ENCODE measurements around the gene CLEC9A. TPM values are rescaled to one million over a fixed set of nuclear protein-coding genes. Genes with fewer than 3 reads are reported as not detected.

Gene CLEC9A
- total and polyA plus RNA-seq, 2 donors = 12.6 to 16.2 TPM

DNA sequence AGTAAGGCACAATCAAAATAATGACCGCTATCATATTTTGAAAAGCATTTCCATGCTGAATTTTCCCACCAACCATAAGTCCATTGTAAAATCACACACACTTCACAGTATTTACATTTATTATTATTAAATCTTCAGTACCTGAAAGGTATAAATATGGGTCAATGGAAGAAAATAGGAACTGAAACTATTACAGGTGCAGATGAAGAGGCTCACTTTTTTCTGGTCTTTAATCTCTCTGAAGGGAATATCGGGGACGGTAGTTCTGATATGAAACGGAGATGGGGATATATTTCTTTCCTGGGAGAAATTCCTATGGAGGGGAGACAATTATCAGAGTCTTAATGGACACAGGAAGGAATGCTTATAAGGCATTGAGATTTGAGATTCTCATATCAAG, 39.9 kb downstream of the CLEC9A start:
- no peaks in the 10 kb centered on the region for H3K36me3 ChIP-seq (ENCODE audit: control insufficient read depth in 2 of 2, insufficient read depth in 2 of 2, low read length in 1 of 2)
- H3K9me3 ChIP-seq (ENCODE audit: control insufficient read depth in 2 of 2, insufficient read depth in 1 of 2, low read length in 1 of 2) = no peaks in the 10 kb centered on the region
- no peak overlapping the region for H3K27ac ChIP-seq (ENCODE audit: low read depth in 1 of 2, low read length in 1 of 2)
- no peaks in the 10 kb centered on the region for H3K27me3 ChIP-seq (ENCODE audit: control insufficient read depth in 2 of 2, insufficient read depth in 1 of 2, low read length in 1 of 2)
- WGBS = over 99% methylated on average over 4 of the region's 4 CpGs
- H3K4me3 ChIP-seq (ENCODE audit: low read length in 2 of 2) = no peak overlapping the region
- no peak for DNase-seq (ENCODE audit: low read depth in 6 of 9, low spot score in 9 of 9)
- H3K4me1 ChIP-seq (ENCODE audit: control insufficient read depth in 2 of 2, insufficient read depth in 2 of 2, low read length in 2 of 2) = peaks cover 0 to 2% of the 10 kb centered on the region in 2 donors

- Histone ChIP-seq H3K27ac (ENCODE audit: low read depth in 1 of 2, low read length in 1 of 2) (no peak overlapping the region), H3K9me3 (ENCODE audit: control insufficient read depth in 2 of 2, insufficient read depth in 1 of 2, low read length in 1 of 2) (no peaks in the 10 kb centered on the region), H3K4me1 (ENCODE audit: control insufficient read depth in 2 of 2, insufficient read depth in 2 of 2, low read length in 2 of 2) (no peaks in the 10 kb centered on the region), H3K36me3 (ENCODE audit: control insufficient read depth in 2 of 2, insufficient read depth in 2 of 2, low read length in 1 of 2) (no peaks in the 10 kb centered on the region), H3K4me3 (ENCODE audit: low read length in 2 of 2) (no peak overlapping the region), H3K27me3 (ENCODE audit: control insufficient read depth in 2 of 2, insufficient read depth in 1 of 2, low read length in 1 of 2) (no peaks in the 10 kb centered on the region)
- no peak for DNase-seq (ENCODE audit: low read depth in 6 of 9, low spot score in 9 of 9)
- WGBS = over 99% methylated on average over 2 of the region's 2 CpGs
Observed at GRCh38 chr12:10072131-10072530, 41.6 kb downstream of the CLEC9A start.

- DNase-seq (ENCODE audit: low read depth in 6 of 9, low spot score in 9 of 9) = no peak
- Histone ChIP-seq H3K27ac (ENCODE audit: low read depth in 1 of 2, low read length in 1 of 2) (no peak overlapping the region), H3K4me3 (ENCODE audit: low read length in 2 of 2) (no peak overlapping the region), H3K4me1 (ENCODE audit: control insufficient read depth in 2 of 2, insufficient read depth in 2 of 2, low read length in 2 of 2) (no peaks in the 10 kb centered on the region), H3K27me3 (ENCODE audit: control insufficient read depth in 2 of 2, insufficient read depth in 1 of 2, low read length in 1 of 2) (no peaks in the 10 kb centered on the region), H3K9me3 (ENCODE audit: control insufficient read depth in 2 of 2, insufficient read depth in 1 of 2, low read length in 1 of 2) (no peaks in the 10 kb centered on the region), H3K36me3 (ENCODE audit: control insufficient read depth in 2 of 2, insufficient read depth in 2 of 2, low read length in 1 of 2) (no peaks in the 10 kb centered on the region)
- 94% methylated on average over 5 of the region's 5 CpGs for WGBS
Observed at GRCh38 chr12:10073261-10073660, 42.8 kb downstream of the CLEC9A start.

DNA sequence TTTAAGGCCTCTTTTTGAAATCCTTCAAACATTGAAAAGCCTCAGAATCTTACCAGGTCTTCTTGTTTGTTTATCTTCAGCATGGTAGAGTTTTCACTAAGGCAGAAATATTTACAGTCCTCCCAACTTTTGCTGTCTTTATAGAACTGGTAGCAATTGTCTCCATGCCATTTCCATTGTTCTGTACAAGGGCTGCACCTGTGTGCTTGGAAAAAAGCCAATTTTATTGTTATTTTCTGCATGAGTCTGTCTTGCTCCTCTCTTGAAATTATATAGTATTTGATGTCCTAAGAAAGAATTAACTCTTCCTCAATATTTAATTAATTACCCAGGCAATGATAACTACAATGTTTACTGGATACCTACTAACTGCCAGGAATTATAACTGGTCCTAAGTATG, 45.0 kb downstream of the CLEC9A start:
- Histone ChIP-seq H3K27ac (ENCODE audit: low read depth in 1 of 2, low read length in 1 of 2) (no peak overlapping the region), H3K4me1 (ENCODE audit: control insufficient read depth in 2 of 2, insufficient read depth in 2 of 2, low read length in 2 of 2) (no peaks in the 10 kb centered on the region), H3K4me3 (ENCODE audit: low read length in 2 of 2) (no peak overlapping the region), H3K27me3 (ENCODE audit: control insufficient read depth in 2 of 2, insufficient read depth in 1 of 2, low read length in 1 of 2) (no peaks in the 10 kb centered on the region), H3K9me3 (ENCODE audit: control insufficient read depth in 2 of 2, insufficient read depth in 1 of 2, low read length in 1 of 2) (no peaks in the 10 kb centered on the region), H3K36me3 (ENCODE audit: control insufficient read depth in 2 of 2, insufficient read depth in 2 of 2, low read length in 1 of 2) (no peaks in the 10 kb centered on the region)
- DNase-seq (ENCODE audit: low read depth in 6 of 9, low spot score in 9 of 9) = no peak

GRCh38 chr12:10082117-10082874, 51.8 kb downstream of the CLEC9A start:
- WGBS = 59% methylated on average over 5 of the region's 5 CpGs
- H3K27me3 ChIP-seq (ENCODE audit: control insufficient read depth in 2 of 2, insufficient read depth in 1 of 2, low read length in 1 of 2) = no peaks in the 10 kb centered on the region
- peaks cover 0 to 5% of the 10 kb centered on the region in 2 donors for H3K9me3 ChIP-seq (ENCODE audit: control insufficient read depth in 2 of 2, insufficient read depth in 1 of 2, low read length in 1 of 2)
- H3K27ac ChIP-seq (ENCODE audit: low read depth in 1 of 2, low read length in 1 of 2) = peak overlapping the region; percentile 25 to 67
- no peak overlapping the region for H3K4me3 ChIP-seq (ENCODE audit: low read length in 2 of 2)
- H3K4me1 ChIP-seq (ENCODE audit: control insufficient read depth in 2 of 2, insufficient read depth in 2 of 2, low read length in 2 of 2) = peaks cover 0 to 6% of the 10 kb centered on the region in 2 donors
- no peaks in the 10 kb centered on the region for H3K36me3 ChIP-seq (ENCODE audit: control insufficient read depth in 2 of 2, insufficient read depth in 2 of 2, low read length in 1 of 2)
- DNase-seq (ENCODE audit: low read depth in 6 of 9, low spot score in 9 of 9) = no peak

GRCh38 chr12:10084733-10085132, 54.3 kb downstream of the CLEC9A start:
- Histone ChIP-seq H3K4me3 (ENCODE audit: low read length in 2 of 2) (no peak overlapping the region), H3K4me1 (ENCODE audit: control insufficient read depth in 2 of 2, insufficient read depth in 2 of 2, low read length in 2 of 2) (peaks cover 0 to 6% of the 10 kb centered on the region in 2 donors), H3K27ac (ENCODE audit: low read depth in 1 of 2, low read length in 1 of 2) (no peak overlapping the region), H3K27me3 (ENCODE audit: control insufficient read depth in 2 of 2, insufficient read depth in 1 of 2, low read length in 1 of 2) (no peaks in the 10 kb centered on the region), H3K36me3 (ENCODE audit: control insufficient read depth in 2 of 2, insufficient read depth in 2 of 2, low read length in 1 of 2) (no peaks in the 10 kb centered on the region), H3K9me3 (ENCODE audit: control insufficient read depth in 2 of 2, insufficient read depth in 1 of 2, low read length in 1 of 2) (peaks cover 0 to 5% of the 10 kb centered on the region in 2 donors)
- DNase-seq (ENCODE audit: low read depth in 6 of 9, low spot score in 9 of 9) = no peak
- WGBS = 80% methylated on average over 6 of the region's 6 CpGs

- peaks cover 0 to 6% of the 10 kb centered on the region in 2 donors for H3K4me1 ChIP-seq (ENCODE audit: control insufficient read depth in 2 of 2, insufficient read depth in 2 of 2, low read length in 2 of 2)
- no peaks in the 10 kb centered on the region for H3K27me3 ChIP-seq (ENCODE audit: control insufficient read depth in 2 of 2, insufficient read depth in 1 of 2, low read length in 1 of 2)
- H3K4me3 ChIP-seq (ENCODE audit: low read length in 2 of 2) = no peak overlapping the region
- H3K36me3 ChIP-seq (ENCODE audit: control insufficient read depth in 2 of 2, insufficient read depth in 2 of 2, low read length in 1 of 2) = no peaks in the 10 kb centered on the region
- 98% methylated on average over 3 of the region's 3 CpGs for WGBS
- H3K9me3 ChIP-seq (ENCODE audit: control insufficient read depth in 2 of 2, insufficient read depth in 1 of 2, low read length in 1 of 2) = peaks cover 0 to 5% of the 10 kb centered on the region in 2 donors
- DNase-seq (ENCODE audit: low read depth in 6 of 9, low spot score in 9 of 9) = no peak
- H3K27ac ChIP-seq (ENCODE audit: low read depth in 1 of 2, low read length in 1 of 2) = no peak overlapping the region
Observed at GRCh38 chr12:10086387-10086786, 55.9 kb downstream of the CLEC9A start.

DNA sequence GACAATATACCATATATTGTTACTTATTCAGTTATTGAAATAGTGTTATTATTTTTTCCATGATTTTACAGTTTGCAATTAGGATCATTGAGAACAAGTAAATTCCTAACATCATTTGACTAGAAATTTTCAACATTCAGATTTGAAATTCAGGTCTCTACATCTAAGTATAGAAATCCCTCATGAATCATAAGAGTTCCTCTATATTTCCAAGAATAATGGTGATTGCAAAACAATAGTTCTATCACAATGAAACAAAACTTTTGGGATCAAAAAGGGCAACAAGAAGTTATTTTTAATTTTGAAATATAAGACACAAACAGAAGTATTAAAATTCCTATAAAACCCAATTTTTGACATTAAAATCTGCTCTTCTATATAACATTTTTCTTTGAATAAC, 57.5 kb downstream of the CLEC9A start:
- H3K27me3 ChIP-seq (ENCODE audit: control insufficient read depth in 2 of 2, insufficient read depth in 1 of 2, low read length in 1 of 2) = no peaks in the 10 kb centered on the region
- no peak overlapping the region for H3K27ac ChIP-seq (ENCODE audit: low read depth in 1 of 2, low read length in 1 of 2)
- H3K4me3 ChIP-seq (ENCODE audit: low read length in 2 of 2) = no peak overlapping the region
- peaks cover 0 to 5% of the 10 kb centered on the region in 2 donors for H3K9me3 ChIP-seq (ENCODE audit: control insufficient read depth in 2 of 2, insufficient read depth in 1 of 2, low read length in 1 of 2)
- no peaks in the 10 kb centered on the region for H3K4me1 ChIP-seq (ENCODE audit: control insufficient read depth in 2 of 2, insufficient read depth in 2 of 2, low read length in 2 of 2)
- H3K36me3 ChIP-seq (ENCODE audit: control insufficient read depth in 2 of 2, insufficient read depth in 2 of 2, low read length in 1 of 2) = no peaks in the 10 kb centered on the region
- DNase-seq (ENCODE audit: low read depth in 6 of 9, low spot score in 9 of 9) = no peak

- Histone ChIP-seq H3K36me3 (ENCODE audit: control insufficient read depth in 2 of 2, insufficient read depth in 2 of 2, low read length in 1 of 2) (no peaks in the 10 kb centered on the region), H3K4me1 (ENCODE audit: control insufficient read depth in 2 of 2, insufficient read depth in 2 of 2, low read length in 2 of 2) (no peaks in the 10 kb centered on the region), H3K27ac (ENCODE audit: low read depth in 1 of 2, low read length in 1 of 2) (peak overlapping the region in 1 of 2 donors; percentile 44), H3K27me3 (ENCODE audit: control insufficient read depth in 2 of 2, insufficient read depth in 1 of 2, low read length in 1 of 2) (no peaks in the 10 kb centered on the region), H3K9me3 (ENCODE audit: control insufficient read depth in 2 of 2, insufficient read depth in 1 of 2, low read length in 1 of 2) (peaks cover 0 to 3% of the 10 kb centered on the region in 2 donors), H3K4me3 (ENCODE audit: low read length in 2 of 2) (no peak overlapping the region)
- DNase-seq (ENCODE audit: low read depth in 6 of 9, low spot score in 9 of 9) = no peak
- 81% methylated on average over 8 of the region's 8 CpGs for WGBS
Observed at GRCh38 chr12:10088955-10089900, 58.7 kb downstream of the CLEC9A start.
